GM12878 (cell line): ENCODE measurements around the gene DYNLT2. TPM values are rescaled to one million over a fixed set of nuclear protein-coding genes. Genes with fewer than 3 reads are reported as not detected.

Experiments used
- BMI1 ChIP-seq: fragments of 450-650 bp; IDR thresholded peaks from 2 replicates; pipeline ENCODE4 v1.6.1; 2016; ENCODE audit warnings: mild to moderate bottlenecking, moderate library complexity, borderline replicate concordance
- BRCA1 ChIP-seq: IDR thresholded peaks from 2 replicates; pipeline ENCODE4 v1.6.1; 2011; ENCODE audit warnings: low read depth, low read length, improper control_type of control experiment
- CREM ChIP-seq: IDR thresholded peaks from 2 replicates; pipeline ENCODE4 v1.6.1; 2014; ENCODE audit warnings: antibody characterized with exemption, low read depth
- FOXM1 ChIP-seq: IDR thresholded peaks from 2 replicates; pipeline ENCODE4 v1.6.1; 2012; ENCODE audit warnings: low read depth, mild to moderate bottlenecking, inconsistent platforms, low read length, moderate library complexity
- HDAC6 ChIP-seq: fragments of 200-600 bp; sonication (generic); IDR thresholded peaks from one replicate; pipeline ENCODE4 v1.8.0; 2017; ENCODE audit warnings: antibody characterized with exemption; ENCODE audit not compliant: unreplicated experiment
- HDGF ChIP-seq: fragments of 450-650 bp; IDR thresholded peaks from 2 replicates; pipeline ENCODE4 v1.6.1; 2016; ENCODE audit warnings: antibody characterized with exemption
- HSF1 ChIP-seq: fragments of 150-350 bp; IDR thresholded peaks from 2 replicates; pipeline ENCODE4 v1.6.1; 2014; ENCODE audit warnings: mild to moderate bottlenecking, low read depth, low read length
- MTA2 ChIP-seq: fragments of 450-650 bp; IDR thresholded peaks from 2 replicates; pipeline ENCODE4 v1.6.1; 2016; ENCODE audit warnings: low read depth, mild to moderate bottlenecking, moderate library complexity
- NFXL1 ChIP-seq: fragments of 450-650 bp; IDR thresholded peaks from 2 replicates; pipeline ENCODE4 v1.6.1; 2017; ENCODE audit warnings: antibody characterized with exemption, mild to moderate bottlenecking, borderline replicate concordance
- PRDM15 ChIP-seq: fragments of 450-650 bp; formaldehyde crosslinking; IDR thresholded peaks from 2 replicates; pipeline ENCODE4 v1.4.0; 2020; ENCODE audit warnings: mild to moderate bottlenecking, moderate library complexity
- SMAD1 ChIP-seq: fragments of 450-650 bp; IDR thresholded peaks from 2 replicates; pipeline ENCODE4 v1.6.1; 2018; ENCODE audit warnings: mild to moderate bottlenecking, low read depth; ENCODE audit not compliant: partially characterized antibody
- SREBF2 ChIP-seq: IDR thresholded peaks from 2 replicates; pipeline ENCODE4 v1.6.1; 2012; ENCODE audit warnings: mild to moderate bottlenecking, low read length
- TBL1XR1 ChIP-seq: IDR thresholded peaks from 2 replicates; pipeline ENCODE4 v1.6.1; 2012; ENCODE audit warnings: low read depth, low read length, improper control_type of control experiment
- TCF12 ChIP-seq: IDR thresholded peaks from 2 replicates; pipeline ENCODE4 v1.6.1; 2011; ENCODE audit warnings: low read depth, mild to moderate bottlenecking, low read length
- TCF7 ChIP-seq: IDR thresholded peaks from 2 replicates; pipeline ENCODE4 v1.6.1; 2014; ENCODE audit warnings: antibody characterized with exemption, borderline replicate concordance
- WRNIP1 ChIP-seq: IDR thresholded peaks from 2 replicates; pipeline ENCODE4 v1.6.1; 2011; ENCODE audit warnings: low read depth, low read length, improper control_type of control experiment, borderline replicate concordance
- YY1 ChIP-seq: IDR thresholded peaks from 2 replicates; pipeline ENCODE4 v1.6.1; 2011; ENCODE audit warnings: low read depth, mild to moderate bottlenecking, low read length
- ZNF24 ChIP-seq: fragments of 450-650 bp; IDR thresholded peaks from 2 replicates; pipeline ENCODE4 v1.6.1; 2017; ENCODE audit warnings: antibody characterized with exemption, mild to moderate bottlenecking
- ZNF274 ChIP-seq: IDR thresholded peaks from one replicate; pipeline ENCODE4 v1.8.0; 2011; ENCODE audit not compliant: insufficient read length, insufficient read depth
- polyA plus RNA-seq, 11 experiments: library from polyadenylated mRNA; depleted of rRNA in 4 of 11; unstranded in 6 of 11; stranded (reverse) in 5 of 11; fragments of >200 nt; fragmentation: Nextera tagmentation in 4 of 11; fragmentation: Illumina TruSeq in 1 of 11; extraction: Ambion mirVana in 4 of 11; extraction: Trizol in 1 of 11; gene quantifications; 1 replicate in 1 of 11; 2 replicates in 10 of 11; pipeline versions ENCODE4 v1.2.1 to v1.2.3, GENCODE V29; 2011 to 2016; ENCODE audit warnings: inconsistent platforms in 2 of 11, missing spikeins in 2 of 11, low read depth in 1 of 11
- total RNA-seq, 4 experiments: library from RNA; depleted of rRNA in 3 of 4; stranded (reverse); fragments of >200 nt in 3 of 4; fragmentation: Illumina TruSeq in 1 of 4; extraction: Trizol in 1 of 4; gene quantifications; 2 replicates each; pipeline versions ENCODE4 v1.2.1 to v1.2.3, GENCODE V29; 2013 to 2021
- TF ChIP-seq, protein P1 (sequence below): fragments of 450-650 bp; IDR thresholded peaks from 2 replicates; pipeline ENCODE4 v1.6.1; 2018; ENCODE audit warnings: mild to moderate bottlenecking, low read depth, moderate library complexity; ENCODE audit not compliant: partially characterized antibody
- TF ChIP-seq, protein P2 (sequence below), 3 experiments: IDR thresholded peaks in 2 of 3; conservative IDR thresholded peaks in 1 of 3; 2 replicates each; pipeline ENCODE4 v1.5.1; 2011; ENCODE audit warnings: low read depth in 3 of 3, low read length in 3 of 3, mild to moderate bottlenecking in 3 of 3, control low read depth in 2 of 3, moderate library complexity in 2 of 3, inconsistent platforms in 1 of 3, mixed read lengths in 1 of 3; ENCODE audit not compliant: control insufficient read depth in 2 of 3, insufficient read depth in 1 of 3; ENCODE audit errors: extremely low read depth in 1 of 3

The DYNLT2 gene
- total and polyA plus RNA-seq, 10 of the 15 experiments (the other 5 are each of a cell fraction or from before 2014, with no cell fraction given) = 2.2 to 5.9 (median 5.4) TPM

- TF ChIP-seq, protein P1, sequence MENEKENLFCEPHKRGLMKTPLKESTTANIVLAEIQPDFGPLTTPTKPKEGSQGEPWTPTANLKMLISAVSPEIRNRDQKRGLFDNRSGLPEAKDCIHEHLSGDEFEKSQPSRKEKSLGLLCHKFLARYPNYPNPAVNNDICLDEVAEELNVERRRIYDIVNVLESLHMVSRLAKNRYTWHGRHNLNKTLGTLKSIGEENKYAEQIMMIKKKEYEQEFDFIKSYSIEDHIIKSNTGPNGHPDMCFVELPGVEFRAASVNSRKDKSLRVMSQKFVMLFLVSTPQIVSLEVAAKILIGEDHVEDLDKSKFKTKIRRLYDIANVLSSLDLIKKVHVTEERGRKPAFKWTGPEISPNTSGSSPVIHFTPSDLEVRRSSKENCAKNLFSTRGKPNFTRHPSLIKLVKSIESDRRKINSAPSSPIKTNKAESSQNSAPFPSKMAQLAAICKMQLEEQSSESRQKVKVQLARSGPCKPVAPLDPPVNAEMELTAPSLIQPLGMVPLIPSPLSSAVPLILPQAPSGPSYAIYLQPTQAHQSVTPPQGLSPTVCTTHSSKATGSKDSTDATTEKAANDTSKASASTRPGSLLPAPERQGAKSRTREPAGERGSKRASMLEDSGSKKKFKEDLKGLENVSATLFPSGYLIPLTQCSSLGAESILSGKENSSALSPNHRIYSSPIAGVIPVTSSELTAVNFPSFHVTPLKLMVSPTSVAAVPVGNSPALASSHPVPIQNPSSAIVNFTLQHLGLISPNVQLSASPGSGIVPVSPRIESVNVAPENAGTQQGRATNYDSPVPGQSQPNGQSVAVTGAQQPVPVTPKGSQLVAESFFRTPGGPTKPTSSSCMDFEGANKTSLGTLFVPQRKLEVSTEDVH = no peak
- TF ChIP-seq HSF1 (no peak), TCF7 (no peak), CREM (peak; percentile 99), HDAC6 (no peak), BMI1 (no peak), NFXL1 (no peak), TBL1XR1 (no peak; the same call in 1 of the 2 replicates), SREBF2 (no peak), BRCA1 (no peak), TCF12 (peak; percentile 69; the same call in 1 of the 2 replicates), WRNIP1 (no peak), YY1 (peak; percentile 93), SMAD1 (peak; percentile 29), MTA2 (no peak), FOXM1 (no peak), ZNF24 (peak; percentile 38; the same call in 1 of the 2 replicates), HDGF (peak; percentile 85; the same call in 1 of the 2 replicates), ZNF274 (no peak), PRDM15 (CRISPR knock-in tag) (no peak)
- TF ChIP-seq, protein P2, sequence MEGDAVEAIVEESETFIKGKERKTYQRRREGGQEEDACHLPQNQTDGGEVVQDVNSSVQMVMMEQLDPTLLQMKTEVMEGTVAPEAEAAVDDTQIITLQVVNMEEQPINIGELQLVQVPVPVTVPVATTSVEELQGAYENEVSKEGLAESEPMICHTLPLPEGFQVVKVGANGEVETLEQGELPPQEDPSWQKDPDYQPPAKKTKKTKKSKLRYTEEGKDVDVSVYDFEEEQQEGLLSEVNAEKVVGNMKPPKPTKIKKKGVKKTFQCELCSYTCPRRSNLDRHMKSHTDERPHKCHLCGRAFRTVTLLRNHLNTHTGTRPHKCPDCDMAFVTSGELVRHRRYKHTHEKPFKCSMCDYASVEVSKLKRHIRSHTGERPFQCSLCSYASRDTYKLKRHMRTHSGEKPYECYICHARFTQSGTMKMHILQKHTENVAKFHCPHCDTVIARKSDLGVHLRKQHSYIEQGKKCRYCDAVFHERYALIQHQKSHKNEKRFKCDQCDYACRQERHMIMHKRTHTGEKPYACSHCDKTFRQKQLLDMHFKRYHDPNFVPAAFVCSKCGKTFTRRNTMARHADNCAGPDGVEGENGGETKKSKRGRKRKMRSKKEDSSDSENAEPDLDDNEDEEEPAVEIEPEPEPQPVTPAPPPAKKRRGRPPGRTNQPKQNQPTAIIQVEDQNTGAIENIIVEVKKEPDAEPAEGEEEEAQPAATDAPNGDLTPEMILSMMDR (IDR thresholded peaks at IDR 0.05 in 2 of 3, conservative IDR thresholded peaks at IDR 0.05 in 1 of 3; ENCODE audit: control insufficient read depth in 2 of 3, extremely low read depth in 1 of 3, insufficient read depth in 1 of 3, low read depth in 3 of 3, low read length in 3 of 3) = no peak
These were observed at the start of gene DYNLT2, which contains the start of gene ERMARD (continued) for GRCh38 chr6:169751242-169752073.
